ENCODE measurements around the gene SLC41A3.

DNA sequence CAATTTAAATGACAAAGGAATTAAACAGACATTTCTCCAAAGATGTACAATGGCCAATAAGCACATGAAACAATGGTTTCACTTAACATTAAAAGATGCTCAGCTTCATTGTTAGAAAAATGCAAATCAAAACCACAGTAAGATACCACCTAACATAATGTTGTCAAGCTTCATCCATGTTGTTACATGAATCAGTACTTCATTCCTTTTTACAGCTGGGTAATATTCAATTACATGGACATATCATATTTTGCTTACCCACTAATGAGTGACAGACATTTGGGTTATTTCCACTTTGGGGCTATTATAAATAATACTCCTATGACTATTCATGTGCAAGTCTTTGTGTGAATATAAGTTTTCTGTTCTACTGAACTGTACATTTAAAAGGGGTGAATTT is 7.8 kb downstream of the SLC41A3 start:
- TF ChIP-seq, protein P1, sequence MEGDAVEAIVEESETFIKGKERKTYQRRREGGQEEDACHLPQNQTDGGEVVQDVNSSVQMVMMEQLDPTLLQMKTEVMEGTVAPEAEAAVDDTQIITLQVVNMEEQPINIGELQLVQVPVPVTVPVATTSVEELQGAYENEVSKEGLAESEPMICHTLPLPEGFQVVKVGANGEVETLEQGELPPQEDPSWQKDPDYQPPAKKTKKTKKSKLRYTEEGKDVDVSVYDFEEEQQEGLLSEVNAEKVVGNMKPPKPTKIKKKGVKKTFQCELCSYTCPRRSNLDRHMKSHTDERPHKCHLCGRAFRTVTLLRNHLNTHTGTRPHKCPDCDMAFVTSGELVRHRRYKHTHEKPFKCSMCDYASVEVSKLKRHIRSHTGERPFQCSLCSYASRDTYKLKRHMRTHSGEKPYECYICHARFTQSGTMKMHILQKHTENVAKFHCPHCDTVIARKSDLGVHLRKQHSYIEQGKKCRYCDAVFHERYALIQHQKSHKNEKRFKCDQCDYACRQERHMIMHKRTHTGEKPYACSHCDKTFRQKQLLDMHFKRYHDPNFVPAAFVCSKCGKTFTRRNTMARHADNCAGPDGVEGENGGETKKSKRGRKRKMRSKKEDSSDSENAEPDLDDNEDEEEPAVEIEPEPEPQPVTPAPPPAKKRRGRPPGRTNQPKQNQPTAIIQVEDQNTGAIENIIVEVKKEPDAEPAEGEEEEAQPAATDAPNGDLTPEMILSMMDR (IDR thresholded peaks at IDR 0.05), result no peak
- TF ChIP-seq POLR2AphosphoS5 (IDR thresholded peaks at IDR 0.05), result no peak
